Measurements from ENCODE around the gene SPSB1.

GRCh38 chr1:9389968-9390367, 97.3 kb downstream of the SPSB1 start:
- TF ChIP-seq CTCF (conservative IDR thresholded peaks at IDR 0.05; ENCODE audit: low read depth, low read length) (no peak), CEBPB (IDR thresholded peaks at IDR 0.05; ENCODE audit: low read depth, low read length) (no peak), MAFK (IDR thresholded peaks at IDR 0.05; ENCODE audit: low read depth, low read length) (no peak), POLR2A (IDR thresholded peaks at IDR 0.05; ENCODE audit: low read depth, low read length) (no peak)

Data from IMR-90 (cell line).